Thyroid gland (tissue), 4 donors: ENCODE measurements around the gene C4B.

ENCODE experiments used
- POLR2A ChIP-seq, 2 donors: fragments of 450-650 bp; IDR thresholded peaks; one replicate each; pipeline ENCODE4 v1.6.1; 2017; ENCODE audit warnings: antibody characterized with exemption in 2 of 2, mild to moderate bottlenecking in 2 of 2, moderate library complexity in 1 of 2
- TF ChIP-seq, protein P1 (sequence below), 6 experiments: fragments of 200-600 bp in 3 of 6; fragments of 450-650 bp in 3 of 6; sonication (generic) in 3 of 6; IDR thresholded peaks; one replicate each; pipeline ENCODE4 v1.5.1; 2016 to 2019; ENCODE audit warnings: antibody characterized with exemption in 6 of 6, mild to moderate bottlenecking in 2 of 6, inconsistent platforms in 1 of 6, moderate library complexity in 1 of 6

DNA sequence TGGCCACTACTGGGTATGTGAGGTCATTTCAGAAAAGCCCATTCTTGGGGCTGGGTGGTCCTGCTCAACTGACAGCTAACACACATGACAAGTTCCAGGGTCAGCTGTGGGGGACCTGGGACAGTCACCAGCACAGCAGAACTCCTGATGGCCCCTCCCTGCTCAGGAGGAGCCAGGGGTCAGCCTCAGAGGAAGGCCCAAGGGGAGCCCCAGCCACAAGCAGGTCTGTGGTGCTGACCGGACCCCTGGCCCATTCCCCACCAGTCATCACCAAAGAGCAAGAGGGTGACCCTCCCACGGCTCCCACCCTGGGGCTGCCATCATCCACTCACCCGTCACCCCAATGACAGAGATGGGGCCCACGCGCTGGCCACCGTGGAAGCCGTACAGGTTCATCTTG lies 41.7 kb downstream of the C4B start:
- TF ChIP-seq, protein P1, sequence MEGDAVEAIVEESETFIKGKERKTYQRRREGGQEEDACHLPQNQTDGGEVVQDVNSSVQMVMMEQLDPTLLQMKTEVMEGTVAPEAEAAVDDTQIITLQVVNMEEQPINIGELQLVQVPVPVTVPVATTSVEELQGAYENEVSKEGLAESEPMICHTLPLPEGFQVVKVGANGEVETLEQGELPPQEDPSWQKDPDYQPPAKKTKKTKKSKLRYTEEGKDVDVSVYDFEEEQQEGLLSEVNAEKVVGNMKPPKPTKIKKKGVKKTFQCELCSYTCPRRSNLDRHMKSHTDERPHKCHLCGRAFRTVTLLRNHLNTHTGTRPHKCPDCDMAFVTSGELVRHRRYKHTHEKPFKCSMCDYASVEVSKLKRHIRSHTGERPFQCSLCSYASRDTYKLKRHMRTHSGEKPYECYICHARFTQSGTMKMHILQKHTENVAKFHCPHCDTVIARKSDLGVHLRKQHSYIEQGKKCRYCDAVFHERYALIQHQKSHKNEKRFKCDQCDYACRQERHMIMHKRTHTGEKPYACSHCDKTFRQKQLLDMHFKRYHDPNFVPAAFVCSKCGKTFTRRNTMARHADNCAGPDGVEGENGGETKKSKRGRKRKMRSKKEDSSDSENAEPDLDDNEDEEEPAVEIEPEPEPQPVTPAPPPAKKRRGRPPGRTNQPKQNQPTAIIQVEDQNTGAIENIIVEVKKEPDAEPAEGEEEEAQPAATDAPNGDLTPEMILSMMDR (IDR thresholded peaks at IDR 0.05), result no peak
- no peak for TF ChIP-seq POLR2A (IDR thresholded peaks at IDR 0.05)
